Prostate gland (tissue), 2 donors: ENCODE results near the gene KLHL3.

Source experiments
- POLR2AphosphoS5 ChIP-seq: sonication (generic); formaldehyde crosslinking; IDR thresholded peaks from one replicate; pipeline ENCODE4 v1.6.1; 2017; ENCODE audit warnings: antibody characterized with exemption
- TF ChIP-seq, protein P1 (sequence below), 4 experiments: fragments of 200-600 bp in 2 of 4; fragments of 450-650 bp in 2 of 4; sonication (generic) in 2 of 4; IDR thresholded peaks; 1 replicate in 3 of 4; 2 replicates in 1 of 4; pipeline ENCODE4 v1.5.1; 2016 to 2019; ENCODE audit warnings: antibody characterized with exemption in 4 of 4, mild to moderate bottlenecking in 2 of 4, moderate library complexity in 2 of 4

DNA sequence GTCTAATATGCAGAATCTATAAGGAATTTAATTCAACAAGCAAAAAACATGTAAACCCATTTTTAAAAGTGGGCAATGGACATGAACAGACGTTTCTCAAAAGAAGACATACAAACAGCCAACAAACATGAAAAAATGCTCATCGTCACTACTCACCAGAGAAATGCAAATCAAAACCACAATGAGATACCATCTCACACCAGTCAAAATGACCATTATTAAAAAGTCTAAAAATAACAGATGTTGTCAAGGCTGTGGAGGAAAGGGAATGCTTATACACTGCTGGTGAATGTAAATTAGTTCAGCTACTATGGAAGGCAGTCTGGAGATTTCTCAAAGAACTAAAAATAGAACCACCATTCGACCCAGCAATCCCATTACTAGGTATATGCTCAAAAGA is 3.1 kb upstream of the KLHL3 start:
- TF ChIP-seq, protein P1, sequence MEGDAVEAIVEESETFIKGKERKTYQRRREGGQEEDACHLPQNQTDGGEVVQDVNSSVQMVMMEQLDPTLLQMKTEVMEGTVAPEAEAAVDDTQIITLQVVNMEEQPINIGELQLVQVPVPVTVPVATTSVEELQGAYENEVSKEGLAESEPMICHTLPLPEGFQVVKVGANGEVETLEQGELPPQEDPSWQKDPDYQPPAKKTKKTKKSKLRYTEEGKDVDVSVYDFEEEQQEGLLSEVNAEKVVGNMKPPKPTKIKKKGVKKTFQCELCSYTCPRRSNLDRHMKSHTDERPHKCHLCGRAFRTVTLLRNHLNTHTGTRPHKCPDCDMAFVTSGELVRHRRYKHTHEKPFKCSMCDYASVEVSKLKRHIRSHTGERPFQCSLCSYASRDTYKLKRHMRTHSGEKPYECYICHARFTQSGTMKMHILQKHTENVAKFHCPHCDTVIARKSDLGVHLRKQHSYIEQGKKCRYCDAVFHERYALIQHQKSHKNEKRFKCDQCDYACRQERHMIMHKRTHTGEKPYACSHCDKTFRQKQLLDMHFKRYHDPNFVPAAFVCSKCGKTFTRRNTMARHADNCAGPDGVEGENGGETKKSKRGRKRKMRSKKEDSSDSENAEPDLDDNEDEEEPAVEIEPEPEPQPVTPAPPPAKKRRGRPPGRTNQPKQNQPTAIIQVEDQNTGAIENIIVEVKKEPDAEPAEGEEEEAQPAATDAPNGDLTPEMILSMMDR (IDR thresholded peaks at IDR 0.05), result no peak
- no peak for TF ChIP-seq POLR2AphosphoS5
